Skeletal muscle cell (primary cell): Measurements from ENCODE around the gene PCDHGA4.
A peak's percentile ranks its signal among the peaks of the same experiment; 100 is the strongest.
"Not testable (repeated sequence)": the region's sequence is repeated elsewhere in the genome, so short reads cannot be mapped to it uniquely, and the experiment has no call there.

Source experiments
- DNase-seq: peaks from one replicate; pipeline ENCODE4 v3.0.0-alpha.2; 2010; ENCODE audit warnings: low read depth
- H3K4me3 ChIP-seq: 2 replicates; pipeline ENCODE4 v1.5.1; 2011; ENCODE audit warnings: low read depth, mild to moderate bottlenecking, control low read depth, low read length, moderate library complexity

PCDHGA4 gene

DNA sequence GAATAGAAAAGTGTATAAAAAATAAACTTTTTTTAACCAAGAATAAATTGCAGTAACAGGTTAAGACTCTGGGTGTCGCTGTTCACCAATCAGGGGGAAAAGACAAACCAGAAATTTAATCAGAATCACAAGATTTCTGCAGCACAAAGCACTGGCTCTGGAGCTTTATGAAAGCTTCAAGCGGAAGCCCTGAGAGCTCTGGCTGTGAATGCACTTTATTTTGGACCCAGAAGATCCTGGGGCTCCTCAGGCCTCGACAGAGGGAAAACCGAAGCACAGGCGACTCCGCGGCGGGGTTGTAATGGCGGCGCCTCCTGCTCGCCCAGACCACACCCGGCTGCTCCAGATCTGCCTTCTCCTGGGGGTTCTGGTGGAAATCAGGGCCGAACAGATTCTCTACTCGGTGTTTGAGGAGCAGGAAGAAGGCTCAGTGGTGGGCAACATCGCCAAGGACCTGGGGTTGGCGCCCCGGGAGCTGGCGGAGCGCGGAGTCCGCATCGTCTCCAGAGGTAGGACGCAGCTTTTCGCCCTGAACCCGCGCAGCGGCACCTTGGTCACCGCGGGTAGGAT, at the start of gene PCDHGA4:
PCDHGA4 (plus strand) TSS at position 122 of the 570 bp plus-strand sequence; CDS start at position 209, 87 bp downstream.
- DNase-seq, result no peak
- peak within 1 kb of the TSS; percentile 49 for H3K4me3 ChIP-seq

DNA sequence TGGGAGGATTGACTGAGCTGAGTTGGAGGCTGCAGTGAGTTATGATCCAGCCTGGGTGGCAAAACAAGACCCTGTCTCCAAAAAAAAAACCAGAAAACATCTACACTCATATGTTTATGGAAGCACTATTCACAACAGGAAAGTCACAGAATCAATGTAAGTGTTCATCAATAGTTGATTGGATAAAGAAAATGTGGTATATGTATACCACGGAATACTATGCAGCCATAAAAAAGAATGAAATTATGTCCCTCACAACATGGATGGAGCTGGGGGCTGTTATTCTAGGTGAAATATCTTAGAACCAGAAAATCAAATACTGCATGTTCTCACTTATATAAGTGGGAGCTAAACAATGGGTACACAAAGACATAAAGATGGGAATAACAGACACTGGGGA, 48.2 kb upstream of the PCDHGA4 start:
- H3K4me3 ChIP-seq, result no peak overlapping the region
- no peak for DNase-seq

DNA sequence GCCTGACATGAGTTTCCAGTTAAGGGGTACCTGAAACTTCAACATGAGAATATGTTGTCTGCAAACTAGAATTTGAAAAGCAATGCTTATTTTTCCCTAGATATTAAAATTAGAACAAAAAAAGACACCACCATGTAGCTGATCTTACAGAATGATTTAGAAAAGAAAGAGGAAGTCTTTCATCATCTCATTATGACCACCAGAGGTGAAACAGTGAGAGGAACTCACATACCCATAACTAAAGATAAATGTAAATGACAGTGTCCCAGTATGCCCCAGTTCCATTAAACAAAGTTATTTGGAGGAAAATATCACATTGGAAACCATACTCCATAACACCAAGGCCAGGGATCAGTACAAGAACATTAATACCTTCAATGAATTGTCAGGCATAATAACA, 41.1 kb upstream of the PCDHGA4 start:
- no peak overlapping the region for H3K4me3 ChIP-seq
- no peak for DNase-seq

DNA sequence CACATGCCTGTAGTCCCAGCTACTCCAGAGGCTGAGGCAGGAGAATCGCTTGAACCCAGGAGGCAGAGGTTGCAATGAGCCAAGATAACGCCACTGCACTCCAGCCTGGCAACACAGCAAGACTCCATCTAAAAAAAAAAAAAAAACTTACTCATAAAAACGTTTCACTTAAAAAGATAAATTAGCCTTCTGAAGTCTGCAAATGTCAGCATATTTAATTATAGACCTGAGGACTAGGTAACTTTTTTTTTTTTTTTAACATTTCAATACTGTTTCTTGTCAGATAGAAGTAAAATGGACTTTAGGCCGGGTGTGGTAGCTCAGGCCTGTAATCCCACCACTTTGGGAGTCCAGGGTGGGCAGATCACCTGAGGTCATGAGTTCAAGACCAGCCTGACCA, 37.9 kb upstream of the PCDHGA4 start:
- not testable (repeated sequence) for DNase-seq, H3K4me3 ChIP-seq

DNA sequence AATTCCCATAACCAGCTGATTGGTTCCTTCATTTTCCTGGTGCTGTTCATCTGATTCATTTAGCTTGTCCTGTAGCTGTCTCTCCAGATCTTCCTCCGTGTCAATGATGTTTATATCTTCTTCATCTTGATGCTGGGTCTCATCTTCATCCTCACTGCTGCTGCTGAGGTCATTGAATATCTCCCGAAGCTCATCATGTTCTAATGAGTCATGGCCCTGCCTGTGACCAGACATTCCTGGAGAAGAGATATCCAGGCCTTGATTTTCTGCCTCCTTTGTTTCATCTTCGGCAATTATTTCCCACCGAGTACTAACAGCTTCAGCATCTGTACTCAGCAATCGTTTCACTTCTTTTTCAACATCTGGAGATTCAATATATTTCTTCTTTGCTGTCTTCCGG, 35.6 kb upstream of the PCDHGA4 start:
- no peak for DNase-seq
- no peak overlapping the region for H3K4me3 ChIP-seq

DNA sequence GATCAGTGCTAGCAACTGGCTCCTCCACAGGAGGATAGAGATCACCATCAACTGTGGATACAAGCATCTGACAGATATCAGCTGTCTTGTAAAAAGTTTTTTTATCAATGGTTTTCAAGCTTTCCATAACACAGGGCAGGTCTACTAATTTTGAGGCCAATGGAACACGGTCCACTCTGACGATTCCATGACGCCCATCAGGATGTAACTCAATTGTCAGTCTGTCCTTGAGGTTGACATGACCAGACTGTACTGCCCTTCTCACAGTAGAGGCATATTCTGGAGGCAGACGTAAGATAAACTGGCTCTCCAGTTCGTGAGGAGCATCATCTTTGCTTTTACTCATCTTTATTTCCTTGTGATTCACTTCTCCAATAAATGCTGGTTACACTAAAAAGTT, 35.1 kb upstream of the PCDHGA4 start:
- no peak for DNase-seq
- H3K4me3 ChIP-seq, result peak overlapping the region; percentile 75

DNA sequence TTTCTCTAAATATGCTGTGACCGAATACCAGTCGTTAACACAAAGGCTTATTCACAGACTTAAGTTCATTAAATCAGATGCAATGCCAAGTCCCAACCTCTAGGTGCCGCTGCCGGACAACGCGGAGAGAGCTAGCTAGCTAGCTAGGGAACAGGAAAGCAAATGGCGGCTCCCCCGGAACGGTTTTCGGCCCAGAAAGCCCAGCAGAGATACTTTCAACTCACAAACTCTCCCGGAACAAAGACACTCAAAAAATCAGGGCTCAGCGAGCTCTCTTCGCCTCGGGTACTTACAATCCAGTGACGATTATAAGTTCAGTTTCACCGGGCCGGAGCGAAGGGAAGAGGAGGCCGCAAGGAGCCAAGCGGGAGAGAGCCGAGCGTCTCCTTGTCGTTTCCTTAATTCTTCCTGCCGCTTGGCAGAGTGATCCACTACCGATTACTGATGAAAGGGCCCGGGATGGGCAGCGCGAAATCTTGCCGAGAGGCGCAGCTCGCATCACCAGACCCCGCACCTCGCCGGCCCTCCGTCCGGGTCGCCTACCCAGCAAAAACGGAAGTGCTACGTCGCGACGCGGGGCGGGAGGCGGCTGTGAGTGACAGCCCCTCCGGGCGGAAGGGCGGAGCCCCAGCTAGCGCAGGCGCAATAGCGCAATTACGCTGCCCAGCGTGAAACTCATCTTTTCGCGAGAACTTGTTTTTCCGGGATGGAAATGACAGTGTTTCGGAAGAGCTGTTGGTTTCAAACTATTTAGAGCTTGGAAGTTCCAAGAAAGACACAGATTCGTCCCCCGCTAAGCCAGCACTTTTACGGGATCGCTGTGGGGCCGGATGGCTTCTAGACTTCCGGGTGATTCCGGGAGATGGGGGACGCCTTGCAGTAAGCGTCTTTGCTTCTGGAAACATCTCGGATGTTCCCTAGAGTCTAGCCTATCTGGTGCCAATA, 34.3 kb upstream of the PCDHGA4 start, which contains the start of gene TAF7:
TAF7 (minus strand) TSS at position 560 of the 945 bp plus-strand sequence. CDS start 740 bp downstream, outside the sequence.
- H3K4me3 ChIP-seq, result peak within 1 kb of the TSS; percentile 75
- peak; percentile 74 for DNase-seq

DNA sequence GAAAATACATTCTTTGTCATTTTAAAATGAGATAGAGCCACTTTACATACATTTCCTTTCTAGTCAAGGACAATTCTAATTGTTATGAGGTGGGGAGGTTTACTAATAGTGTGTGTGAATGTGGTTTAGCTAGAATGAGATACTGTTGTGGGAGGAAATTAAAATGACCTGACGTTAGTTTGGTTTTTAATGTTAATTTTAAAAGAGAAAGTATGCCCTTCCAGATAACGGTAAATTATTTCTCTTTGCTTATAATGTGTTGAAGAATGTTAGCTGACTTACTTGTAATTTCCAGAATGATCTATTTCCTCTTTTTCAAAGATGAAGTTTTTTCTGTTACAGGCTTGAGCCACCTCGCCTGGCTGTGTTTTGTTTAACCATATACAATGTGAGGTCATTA, 32.6 kb upstream of the PCDHGA4 start:
- no peak overlapping the region for H3K4me3 ChIP-seq

DNA sequence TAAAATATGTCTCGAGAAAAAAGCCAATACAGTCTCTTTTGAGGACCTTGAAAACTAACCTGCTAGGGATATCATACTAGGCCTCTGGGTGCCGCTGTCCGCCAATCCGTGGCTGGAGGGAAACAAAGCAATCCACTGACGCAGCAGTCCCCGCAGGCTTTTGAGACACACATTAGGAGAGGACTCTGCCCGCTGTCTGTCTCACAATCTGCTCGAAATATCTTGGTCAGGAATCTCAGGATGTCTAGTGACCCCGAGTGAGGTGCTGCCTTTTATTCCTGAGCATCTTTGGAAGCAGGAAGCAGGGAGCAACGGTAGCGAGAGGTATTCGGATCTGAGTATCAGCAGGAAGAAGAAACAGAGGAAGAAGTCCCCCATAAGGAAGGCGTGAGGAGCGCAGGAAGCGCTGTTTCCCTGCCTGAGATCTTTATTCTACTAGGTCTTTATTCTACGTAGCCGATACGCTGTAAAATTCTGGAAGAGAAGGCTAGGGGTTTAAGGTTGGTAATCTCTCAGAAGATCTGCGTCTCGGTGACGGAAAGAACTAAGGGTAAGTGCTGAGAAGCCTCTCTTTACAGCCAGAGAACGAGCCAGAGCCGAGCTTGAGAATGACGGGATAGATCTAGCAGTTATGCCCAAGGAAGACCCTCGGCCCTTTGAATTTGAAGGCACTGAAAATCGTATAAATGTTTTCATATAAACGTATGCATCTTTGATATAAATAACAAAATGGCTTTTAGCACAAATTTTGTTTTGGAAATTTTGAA, 28.6 kb upstream of the PCDHGA4 start:
- peak overlapping the region; percentile 52 for H3K4me3 ChIP-seq
- no peak for DNase-seq

More for the DNA sequence above, 32.6 kb upstream of the PCDHGA4 start:
- no peak for DNase-seq

DNA sequence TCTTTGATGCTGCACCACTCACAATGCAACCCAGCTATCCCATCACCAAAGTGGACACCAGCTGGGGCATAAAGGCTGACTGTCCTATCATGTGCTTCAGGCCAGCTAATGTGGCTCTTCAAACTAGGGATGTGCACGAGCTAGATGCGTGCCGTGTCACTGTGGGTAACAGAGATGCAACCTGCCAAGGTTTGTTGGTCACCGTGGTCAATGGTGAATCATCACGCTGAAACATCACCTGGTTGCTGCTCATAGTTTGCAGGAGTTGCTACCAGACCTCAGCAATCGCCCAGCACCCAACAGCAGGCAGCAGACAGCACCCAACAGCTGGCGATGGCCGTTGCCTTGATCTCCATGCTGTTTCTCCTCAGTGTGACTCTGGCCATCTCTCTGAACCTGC, 26.6 kb upstream of the PCDHGA4 start:
- no peak overlapping the region for H3K4me3 ChIP-seq
- DNase-seq, result no peak

DNA sequence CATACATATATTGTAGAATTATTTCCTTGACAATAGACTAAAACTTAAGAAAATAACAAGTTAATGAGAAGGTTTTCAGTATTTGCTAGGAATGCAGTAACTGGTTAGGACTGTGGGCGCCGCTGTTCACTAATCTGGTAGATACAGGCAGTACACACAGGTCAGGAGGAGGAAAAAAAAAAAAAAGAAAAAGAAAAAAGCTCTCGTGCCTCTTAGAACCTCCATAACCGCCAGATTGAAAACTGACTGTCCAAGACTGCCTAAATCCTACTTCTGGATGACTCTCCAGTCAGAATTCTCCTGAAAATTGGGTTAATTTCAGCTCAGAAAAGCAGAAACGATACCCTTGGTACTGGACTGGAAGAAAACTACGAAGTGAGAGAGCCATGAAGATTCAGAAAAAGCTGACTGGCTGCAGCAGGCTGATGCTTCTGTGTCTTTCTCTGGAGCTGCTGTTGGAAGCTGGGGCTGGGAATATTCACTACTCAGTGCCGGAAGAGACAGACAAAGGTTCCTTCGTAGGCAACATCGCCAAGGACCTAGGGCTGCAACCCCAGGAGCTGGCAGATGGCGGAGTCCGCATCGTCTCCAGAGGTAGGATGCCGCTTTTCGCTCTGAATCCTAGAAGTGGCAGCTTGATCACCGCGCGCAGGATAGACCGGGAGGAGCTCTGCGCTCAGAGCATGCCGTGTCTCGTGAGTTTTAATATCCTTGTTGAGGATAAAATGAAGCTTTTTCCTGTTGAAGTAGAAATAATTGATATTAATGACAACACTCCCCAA, 24.3 kb upstream of the PCDHGA4 start, which contains the start of gene PCDHGA1:
PCDHGA1 (plus strand) TSS at position 216 of the 782 bp plus-strand sequence.
- H3K4me3 ChIP-seq, result peak within 1 kb of the TSS; percentile 46
- no peak for DNase-seq

DNA sequence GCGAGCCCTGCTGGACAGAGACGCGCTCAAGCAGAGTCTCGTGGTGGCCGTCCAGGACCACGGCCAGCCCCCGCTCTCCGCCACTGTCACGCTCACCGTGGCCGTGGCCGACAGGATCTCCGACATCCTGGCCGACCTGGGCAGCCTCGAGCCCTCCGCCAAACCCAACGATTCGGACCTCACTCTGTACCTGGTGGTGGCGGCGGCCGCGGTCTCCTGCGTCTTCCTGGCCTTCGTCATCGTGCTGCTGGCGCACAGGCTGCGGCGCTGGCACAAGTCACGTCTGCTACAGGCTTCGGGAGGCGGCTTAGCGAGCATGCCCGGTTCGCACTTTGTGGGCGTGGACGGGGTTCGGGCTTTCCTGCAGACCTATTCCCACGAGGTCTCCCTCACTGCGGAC, 22.2 kb upstream of the PCDHGA4 start:
- H3K4me3 ChIP-seq, DNase-seq: not testable (repeated sequence)

DNA sequence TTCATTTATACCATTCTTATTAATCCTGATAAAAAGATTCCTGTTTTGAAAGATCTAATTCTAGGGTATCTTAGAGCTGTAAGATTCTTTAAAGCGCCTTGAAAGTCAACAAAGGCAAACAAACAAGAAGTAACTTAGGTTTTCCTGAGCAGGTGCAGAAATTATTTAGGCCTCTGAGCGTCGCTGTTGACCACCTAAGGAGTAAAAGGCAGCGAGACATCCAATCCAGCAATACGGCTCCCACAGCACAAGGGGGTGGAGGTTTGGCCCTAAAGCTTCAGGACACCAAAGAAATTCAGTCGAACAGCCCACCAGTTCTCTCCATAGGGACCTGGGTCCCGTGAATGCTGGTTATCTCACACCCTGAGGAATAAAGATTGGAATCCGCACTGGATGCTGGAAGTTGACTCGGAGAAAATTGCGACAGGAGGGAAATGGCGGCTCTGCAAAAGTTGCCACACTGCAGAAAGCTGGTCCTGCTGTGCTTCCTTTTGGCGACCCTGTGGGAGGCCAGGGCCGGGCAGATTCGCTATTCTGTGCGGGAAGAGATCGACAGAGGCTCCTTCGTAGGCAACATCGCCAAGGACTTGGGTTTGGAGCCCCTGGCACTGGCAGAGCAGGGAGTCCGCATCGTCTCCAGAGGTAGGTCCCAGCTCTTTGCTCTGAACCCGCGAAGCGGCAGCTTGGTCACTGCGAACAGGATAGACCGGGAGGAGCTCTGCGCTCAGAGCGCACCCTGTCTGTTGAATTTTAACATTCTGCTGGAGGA, 16.1 kb upstream of the PCDHGA4 start, which contains the start of gene PCDHGA2:
PCDHGA2 (plus strand) TSS at position 223 of the 769 bp plus-strand sequence.
- peak within 1 kb of the TSS; percentile 41 for H3K4me3 ChIP-seq
- DNase-seq, result no peak

DNA sequence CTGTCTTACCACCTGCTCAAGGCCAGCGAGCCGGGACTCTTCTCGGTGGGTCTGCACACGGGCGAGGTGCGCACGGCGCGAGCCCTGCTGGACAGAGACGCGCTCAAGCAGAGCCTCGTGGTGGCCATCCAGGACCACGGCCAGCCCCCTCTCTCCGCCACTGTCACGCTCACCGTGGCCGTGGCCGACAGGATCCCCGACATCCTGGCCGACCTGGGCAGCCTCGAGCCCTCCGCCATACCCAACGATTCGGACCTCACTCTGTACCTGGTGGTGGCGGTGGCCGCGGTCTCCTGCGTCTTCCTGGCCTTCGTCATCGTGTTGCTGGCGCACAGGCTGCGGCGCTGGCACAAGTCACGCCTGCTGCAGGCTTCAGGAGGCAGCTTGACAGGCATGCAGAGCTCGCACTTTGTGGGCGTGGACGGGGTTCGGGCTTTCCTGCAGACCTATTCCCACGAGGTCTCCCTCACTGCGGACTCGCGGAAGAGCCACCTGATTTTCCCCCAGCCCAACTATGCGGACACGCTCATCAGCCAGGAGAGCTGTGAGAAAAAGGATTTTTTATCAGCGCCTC, 14.0 kb upstream of the PCDHGA4 start:
- DNase-seq, H3K4me3 ChIP-seq: not testable (repeated sequence)

DNA sequence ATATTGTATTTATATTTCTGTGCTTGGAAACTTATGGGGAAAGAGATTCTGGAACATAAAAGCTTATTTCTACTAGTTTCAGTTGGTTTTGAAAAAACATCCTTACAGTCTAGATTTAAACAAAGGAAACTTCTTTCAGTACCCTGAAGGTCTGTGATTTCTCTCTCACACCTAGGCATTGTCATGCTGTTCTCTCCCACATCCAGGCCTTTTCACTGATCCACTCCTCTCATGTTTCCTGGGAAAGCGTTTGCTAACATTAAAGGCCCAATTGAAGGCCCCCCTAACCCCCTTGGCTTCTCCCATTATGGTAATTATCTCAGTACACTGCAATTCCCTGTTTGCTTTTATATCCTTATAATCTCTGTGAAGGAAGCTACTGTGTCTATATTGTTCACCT, 12.0 kb upstream of the PCDHGA4 start:
- H3K4me3 ChIP-seq, result no peak overlapping the region
- no peak for DNase-seq

DNA sequence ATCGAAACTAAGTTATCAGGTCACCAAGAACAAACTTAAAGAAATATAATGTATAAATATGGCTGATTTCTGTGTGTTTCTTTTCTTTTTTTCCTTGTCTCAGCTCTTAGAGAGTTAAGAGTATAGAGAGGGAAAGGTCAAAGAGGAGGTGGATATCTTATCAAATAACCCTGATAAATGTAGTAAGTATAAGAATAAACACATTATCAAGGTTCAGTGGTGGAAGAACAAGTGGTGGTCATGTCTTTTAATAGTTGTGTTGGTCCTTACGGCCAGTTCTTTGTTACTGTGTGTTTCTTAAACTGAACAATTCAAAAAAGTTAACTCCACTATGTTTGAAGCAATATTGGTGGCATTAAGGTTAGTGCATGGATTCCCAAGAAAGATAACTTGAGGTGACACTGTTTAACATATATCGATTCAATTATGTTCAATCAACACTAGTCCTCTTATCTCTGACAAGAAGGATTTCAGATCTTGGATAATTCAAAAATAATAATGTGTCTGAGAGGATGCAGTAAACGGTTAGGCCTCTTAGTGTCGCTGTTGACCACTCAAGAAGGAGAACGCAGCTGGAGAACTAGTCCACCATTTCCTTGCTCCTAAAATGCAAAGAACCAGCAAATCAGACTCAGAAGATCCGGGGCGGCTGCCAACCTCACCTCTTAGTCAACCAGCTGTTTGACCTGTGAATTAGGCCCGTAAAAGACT, 11.4 kb upstream of the PCDHGA4 start, which contains the start of gene PCDHGA3:
PCDHGA3 (plus strand) TSS at position 588 of the 711 bp plus-strand sequence. CDS start 205 bp downstream, outside the sequence.
- peak within 1 kb of the TSS; percentile 45 for H3K4me3 ChIP-seq

DNA sequence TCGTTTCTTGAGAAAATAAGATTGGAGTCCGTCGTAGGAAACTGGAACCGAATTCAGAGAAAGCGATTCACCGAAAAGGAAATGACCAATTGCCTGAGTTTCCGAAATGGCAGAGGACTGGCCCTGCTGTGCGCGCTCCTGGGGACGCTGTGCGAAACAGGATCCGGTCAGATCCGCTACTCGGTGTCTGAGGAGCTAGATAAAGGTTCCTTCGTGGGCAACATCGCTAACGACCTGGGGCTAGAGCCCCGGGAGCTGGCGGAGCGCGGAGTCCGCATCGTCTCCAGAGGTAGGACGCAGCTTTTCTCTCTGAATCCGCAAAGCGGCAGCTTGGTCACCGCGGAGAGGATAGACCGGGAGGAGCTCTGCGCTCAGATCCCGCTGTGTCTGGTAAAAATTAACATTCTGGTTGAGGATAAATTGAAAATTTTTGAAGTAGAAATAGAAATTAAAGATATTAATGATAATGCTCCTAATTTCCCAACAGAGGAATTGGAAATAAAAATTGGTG, 10.8 kb upstream of the PCDHGA4 start:
- DNase-seq, result no peak
- peak overlapping the region; percentile 45 for H3K4me3 ChIP-seq

More for the DNA sequence above, 11.4 kb upstream of the PCDHGA4 start, which contains the start of gene PCDHGA3:
- DNase-seq, result no peak
